ENCODE data around the gene SLC22A9.

DNA sequence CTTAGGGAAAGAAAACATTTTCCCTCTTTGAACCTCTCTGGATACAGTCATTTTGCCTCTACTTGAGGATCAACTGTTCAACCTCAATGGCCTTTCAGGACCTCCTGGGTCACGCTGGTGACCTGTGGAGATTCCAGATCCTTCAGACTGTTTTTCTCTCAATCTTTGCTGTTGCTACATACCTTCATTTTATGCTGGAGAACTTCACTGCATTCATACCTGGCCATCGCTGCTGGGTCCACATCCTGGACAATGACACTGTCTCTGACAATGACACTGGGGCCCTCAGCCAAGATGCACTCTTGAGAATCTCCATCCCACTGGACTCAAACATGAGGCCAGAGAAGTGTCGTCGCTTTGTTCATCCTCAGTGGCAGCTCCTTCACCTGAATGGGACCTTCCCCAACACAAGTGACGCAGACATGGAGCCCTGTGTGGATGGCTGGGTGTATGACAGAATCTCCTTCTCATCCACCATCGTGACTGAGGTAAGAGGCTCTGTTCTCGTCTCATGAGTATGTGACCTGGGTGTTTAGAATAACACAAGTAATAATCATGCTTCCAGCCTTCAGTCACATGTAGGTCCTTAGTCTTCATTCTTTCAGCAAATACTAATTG is 495 bp downstream of the SLC22A9 start:
- TF ChIP-seq, protein P1, sequence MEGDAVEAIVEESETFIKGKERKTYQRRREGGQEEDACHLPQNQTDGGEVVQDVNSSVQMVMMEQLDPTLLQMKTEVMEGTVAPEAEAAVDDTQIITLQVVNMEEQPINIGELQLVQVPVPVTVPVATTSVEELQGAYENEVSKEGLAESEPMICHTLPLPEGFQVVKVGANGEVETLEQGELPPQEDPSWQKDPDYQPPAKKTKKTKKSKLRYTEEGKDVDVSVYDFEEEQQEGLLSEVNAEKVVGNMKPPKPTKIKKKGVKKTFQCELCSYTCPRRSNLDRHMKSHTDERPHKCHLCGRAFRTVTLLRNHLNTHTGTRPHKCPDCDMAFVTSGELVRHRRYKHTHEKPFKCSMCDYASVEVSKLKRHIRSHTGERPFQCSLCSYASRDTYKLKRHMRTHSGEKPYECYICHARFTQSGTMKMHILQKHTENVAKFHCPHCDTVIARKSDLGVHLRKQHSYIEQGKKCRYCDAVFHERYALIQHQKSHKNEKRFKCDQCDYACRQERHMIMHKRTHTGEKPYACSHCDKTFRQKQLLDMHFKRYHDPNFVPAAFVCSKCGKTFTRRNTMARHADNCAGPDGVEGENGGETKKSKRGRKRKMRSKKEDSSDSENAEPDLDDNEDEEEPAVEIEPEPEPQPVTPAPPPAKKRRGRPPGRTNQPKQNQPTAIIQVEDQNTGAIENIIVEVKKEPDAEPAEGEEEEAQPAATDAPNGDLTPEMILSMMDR (conservative IDR thresholded peaks at IDR 0.05 in 1 of 2, IDR thresholded peaks at IDR 0.05 in 1 of 2; ENCODE audit: extremely low read depth in 1 of 2, insufficient read depth in 1 of 2, low read depth in 1 of 2, low read length in 2 of 2): no peak
- TF ChIP-seq EZH2 (IDR thresholded peaks at IDR 0.05; ENCODE audit: borderline replicate concordance, low read length): no peak

All from mammary epithelial cell (primary cell).